Choroid plexus epithelial cell (primary cell): ENCODE data around the gene INAFM2.

Source experiments
- DNase-seq: peaks from one replicate; pipeline ENCODE4 v3.0.0-alpha.2; 2010; ENCODE audit warnings: low read depth
- H3K4me3 ChIP-seq: 2 replicates; pipeline ENCODE4 v1.5.1; 2011; ENCODE audit warnings: low read depth, mild to moderate bottlenecking, control low read depth, low read length, moderate library complexity
- TF ChIP-seq, protein P1 (sequence below): conservative IDR thresholded peaks from 2 replicates; pipeline ENCODE4 v1.5.1; 2011; ENCODE audit warnings: low read depth, mild to moderate bottlenecking, control low read depth, inconsistent platforms, low read length, moderate library complexity

The INAFM2 gene

DNA sequence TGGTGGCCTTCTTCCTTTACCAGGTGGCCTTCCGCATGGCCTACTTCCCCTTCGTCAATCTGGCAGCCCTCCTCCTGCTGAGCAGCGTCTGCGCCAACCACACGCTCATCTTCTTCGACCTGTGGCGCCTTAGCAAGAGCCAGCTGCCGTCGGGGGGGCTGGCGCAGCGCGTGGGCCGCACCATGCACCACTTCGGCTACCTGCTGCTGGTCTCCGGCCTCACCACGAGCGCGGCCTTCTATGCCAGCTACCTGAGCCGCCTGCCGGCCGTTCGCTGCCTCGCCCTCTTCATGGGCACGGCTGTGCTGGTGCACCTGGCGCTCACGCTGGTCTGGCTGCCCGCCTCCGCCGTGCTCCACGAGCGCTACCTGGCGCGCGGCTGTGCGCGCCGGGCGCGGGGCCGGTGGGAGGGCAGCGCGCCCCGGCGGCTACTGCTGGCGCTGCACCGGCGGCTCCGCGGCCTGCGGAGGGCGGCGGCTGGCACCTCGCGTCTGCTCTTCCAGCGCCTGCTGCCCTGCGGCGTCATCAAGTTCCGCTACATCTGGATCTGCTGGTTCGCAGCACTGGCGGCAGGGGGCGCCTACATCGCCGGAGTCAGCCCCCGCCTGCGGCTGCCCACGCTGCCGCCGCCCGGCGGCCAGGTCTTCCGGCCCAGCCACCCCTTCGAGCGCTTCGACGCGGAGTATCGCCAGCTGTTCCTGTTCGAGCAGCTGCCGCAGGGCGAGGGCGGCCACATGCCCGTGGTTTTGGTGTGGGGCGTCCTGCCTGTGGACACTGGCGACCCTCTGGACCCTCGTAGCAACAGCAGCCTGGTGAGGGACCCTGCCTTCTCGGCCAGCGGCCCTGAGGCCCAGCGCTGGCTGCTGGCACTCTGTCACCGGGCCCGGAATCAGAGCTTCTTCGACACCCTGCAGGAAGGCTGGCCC is 44.5 kb downstream of the INAFM2 start:
- H3K4me3 ChIP-seq = peak overlapping the region; percentile 42
- TF ChIP-seq, protein P1, sequence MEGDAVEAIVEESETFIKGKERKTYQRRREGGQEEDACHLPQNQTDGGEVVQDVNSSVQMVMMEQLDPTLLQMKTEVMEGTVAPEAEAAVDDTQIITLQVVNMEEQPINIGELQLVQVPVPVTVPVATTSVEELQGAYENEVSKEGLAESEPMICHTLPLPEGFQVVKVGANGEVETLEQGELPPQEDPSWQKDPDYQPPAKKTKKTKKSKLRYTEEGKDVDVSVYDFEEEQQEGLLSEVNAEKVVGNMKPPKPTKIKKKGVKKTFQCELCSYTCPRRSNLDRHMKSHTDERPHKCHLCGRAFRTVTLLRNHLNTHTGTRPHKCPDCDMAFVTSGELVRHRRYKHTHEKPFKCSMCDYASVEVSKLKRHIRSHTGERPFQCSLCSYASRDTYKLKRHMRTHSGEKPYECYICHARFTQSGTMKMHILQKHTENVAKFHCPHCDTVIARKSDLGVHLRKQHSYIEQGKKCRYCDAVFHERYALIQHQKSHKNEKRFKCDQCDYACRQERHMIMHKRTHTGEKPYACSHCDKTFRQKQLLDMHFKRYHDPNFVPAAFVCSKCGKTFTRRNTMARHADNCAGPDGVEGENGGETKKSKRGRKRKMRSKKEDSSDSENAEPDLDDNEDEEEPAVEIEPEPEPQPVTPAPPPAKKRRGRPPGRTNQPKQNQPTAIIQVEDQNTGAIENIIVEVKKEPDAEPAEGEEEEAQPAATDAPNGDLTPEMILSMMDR = peak; percentile 67
- DNase-seq = peak; percentile 87

GRCh38 chr15:40368719-40369473 is 45.4 kb downstream of the INAFM2 start:
- TF ChIP-seq, protein P1 = no peak
- no peak overlapping the region for H3K4me3 ChIP-seq
- DNase-seq = no peak

- DNase-seq = no peak
- H3K4me3 ChIP-seq = no peak overlapping the region
- TF ChIP-seq, protein P1 = no peak
Measured at GRCh38 chr15:40369474-40369869, 46.0 kb downstream of the INAFM2 start.

GRCh38 chr15:40369971-40370370 is 46.5 kb downstream of the INAFM2 start:
- TF ChIP-seq, protein P1 = no peak

GRCh38 chr15:40372981-40373380 is 49.5 kb downstream of the INAFM2 start:
- peak; percentile 33 for DNase-seq
- no peak overlapping the region for H3K4me3 ChIP-seq
- TF ChIP-seq, protein P1 = no peak

More at GRCh38 chr15:40369971-40370370, 46.5 kb downstream of the INAFM2 start:
- DNase-seq = no peak
- no peak overlapping the region for H3K4me3 ChIP-seq
